ENCODE measurements around the gene CCT7. TPM values are rescaled to one million over a fixed set of nuclear protein-coding genes. Genes with fewer than 3 reads are reported as not detected.

The CCT7 gene
- polyA plus RNA-seq, 1 experiment, result 331 TPM

GRCh38 chr2:73295751-73296400 lies 61.8 kb downstream of the CCT7 start:
- no peak for DNase-seq (ENCODE audit: low read depth, low spot score)
- POLR2A ChIA-PET, result no interaction called here
- Histone ChIP-seq H3K27ac (ENCODE audit: low read depth, low read length) (no peak overlapping the region), H3K27me3 (ENCODE audit: control insufficient read depth, insufficient read depth, low read length) (peaks cover 68% of the 10 kb centered on the region), H3K9me3 (ENCODE audit: control insufficient read depth, insufficient read depth, low read length) (no peaks in the 10 kb centered on the region; the same call in 1 of the 2 replicates), H3K4me3 (ENCODE audit: low read depth, low read length) (no peak overlapping the region)
- CTCF ChIA-PET, result no interaction called here
- TF ChIP-seq CTCF (IDR thresholded peaks at IDR 0.05; ENCODE audit: low read depth, low read length), result no peak

GRCh38 chr2:73297151-73297559 lies 63.0 kb downstream of the CCT7 start:
- no peak for DNase-seq (ENCODE audit: low read depth, low spot score)
- ChIA-PET POLR2A (no interaction called here), CTCF (no interaction called here)
- no peak for TF ChIP-seq CTCF (IDR thresholded peaks at IDR 0.05; ENCODE audit: low read depth, low read length)
- Histone ChIP-seq H3K4me3 (ENCODE audit: low read depth, low read length) (no peak overlapping the region), H3K27me3 (ENCODE audit: control insufficient read depth, insufficient read depth, low read length) (peaks cover 58% of the 10 kb centered on the region), H3K27ac (ENCODE audit: low read depth, low read length) (no peak overlapping the region), H3K9me3 (ENCODE audit: control insufficient read depth, insufficient read depth, low read length) (no peaks in the 10 kb centered on the region; the same call in 1 of the 2 replicates)

DNA sequence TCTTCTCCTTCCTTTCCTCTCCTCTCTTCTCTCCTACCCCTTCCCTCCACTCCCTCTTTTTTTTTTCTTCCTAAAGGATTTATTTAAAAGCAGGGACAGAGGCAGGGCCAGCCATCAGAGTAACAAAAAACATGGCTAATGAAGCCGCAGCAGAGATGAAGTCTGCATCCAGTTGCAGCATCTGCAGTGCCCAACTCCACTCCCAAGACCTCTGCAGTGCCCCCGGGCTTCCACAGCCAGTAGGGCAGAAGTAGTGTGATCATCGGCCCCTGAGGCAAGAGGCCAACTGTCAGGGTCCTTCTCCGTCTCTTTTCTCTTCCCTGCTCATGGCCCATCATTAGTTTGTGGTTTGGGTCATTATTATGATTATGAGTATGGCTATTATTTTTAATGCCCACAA lies 63.5 kb downstream of the CCT7 start:
- DNase-seq (ENCODE audit: low read depth, low spot score), result no peak
- no peak overlapping the region for H3K27ac ChIP-seq (ENCODE audit: low read depth, low read length)
- POLR2A ChIA-PET, result no interaction called here
- TF ChIP-seq CTCF (IDR thresholded peaks at IDR 0.05; ENCODE audit: low read depth, low read length), result no peak
- CTCF ChIA-PET, result no interaction called here
- no peak overlapping the region for H3K4me3 ChIP-seq (ENCODE audit: low read depth, low read length)
- no peaks in the 10 kb centered on the region; the same call in 1 of the 2 replicates for H3K9me3 ChIP-seq (ENCODE audit: control insufficient read depth, insufficient read depth, low read length)
- peaks cover 54% of the 10 kb centered on the region for H3K27me3 ChIP-seq (ENCODE audit: control insufficient read depth, insufficient read depth, low read length)

GRCh38 chr2:73300926-73301325 lies 66.8 kb downstream of the CCT7 start:
- DNase-seq (ENCODE audit: low read depth, low spot score), result no peak
- Histone ChIP-seq H3K27me3 (ENCODE audit: control insufficient read depth, insufficient read depth, low read length) (peaks cover 33% of the 10 kb centered on the region), H3K27ac (ENCODE audit: low read depth, low read length) (no peak overlapping the region), H3K4me3 (ENCODE audit: low read depth, low read length) (no peak overlapping the region), H3K9me3 (ENCODE audit: control insufficient read depth, insufficient read depth, low read length) (no peaks in the 10 kb centered on the region)
- CTCF ChIA-PET, result interaction anchor here (1.3 kb wide), 1 partner anchor 11 kb away, joined by 4 read pairs; no protein-coding TSS in a partner anchor
- no peak for TF ChIP-seq CTCF (IDR thresholded peaks at IDR 0.05; ENCODE audit: low read depth, low read length)
- POLR2A ChIA-PET, result no interaction called here

GRCh38 chr2:73301636-73302035 lies 67.5 kb downstream of the CCT7 start:
- H3K27ac ChIP-seq (ENCODE audit: low read depth, low read length), result no peak overlapping the region
- POLR2A ChIA-PET, result no interaction called here
- no peak for DNase-seq (ENCODE audit: low read depth, low spot score)
- TF ChIP-seq CTCF (IDR thresholded peaks at IDR 0.05; ENCODE audit: low read depth, low read length), result no peak
- H3K27me3 ChIP-seq (ENCODE audit: control insufficient read depth, insufficient read depth, low read length), result peaks cover 31% of the 10 kb centered on the region
- H3K9me3 ChIP-seq (ENCODE audit: control insufficient read depth, insufficient read depth, low read length), result no peaks in the 10 kb centered on the region
- CTCF ChIA-PET, result interaction anchor here (2.2 kb wide), 1 partner anchor 11 kb away, joined by 6 read pairs; no protein-coding TSS in a partner anchor
- no peak overlapping the region for H3K4me3 ChIP-seq (ENCODE audit: low read depth, low read length)

Small RNAs within 50 kb of the gene (small RNA-seq; reads per million reads assigned to genes)
- not detected for gene RNU6-111P (ENCODE audit: insufficient read length, low read depth)

Other genes with a start within 250 kb of the CCT7 start
- 11.8 and 13.7 TPM in 2 replicates for gene SFXN5, start 162.6 kb upstream of the CCT7 start, polyA plus RNA-seq (2011; rRNA removed)
- gene RAB11FIP5, start 121.4 kb upstream of the CCT7 start, polyA plus RNA-seq (2011; rRNA removed), result 29.6 and 37.5 TPM in 2 replicates
- gene NOTO, start 31.7 kb upstream of the CCT7 start, polyA plus RNA-seq (2011; rRNA removed), result not detected in 2 replicates
- 10.4 and 13.8 TPM in 2 replicates for gene SMYD5, start 20.1 kb upstream of the CCT7 start, polyA plus RNA-seq (2011; rRNA removed)
- gene PRADC1, start 1.1 kb upstream of the CCT7 start, polyA plus RNA-seq (2011; rRNA removed), result 11.6 and 12.0 TPM in 2 replicates
- 2.5 and 2.7 TPM in 2 replicates for gene FBXO41, start 50.2 kb downstream of the CCT7 start, polyA plus RNA-seq (2011; rRNA removed)
- gene EGR4, start 59.2 kb downstream of the CCT7 start, polyA plus RNA-seq (2011; rRNA removed), result not detected in 2 replicates
- gene ALMS1, start 151.5 kb downstream of the CCT7 start, polyA plus RNA-seq (2011; rRNA removed), result 8.1 and 9.3 TPM in 2 replicates